GM21576 (cell line): Measurements from ENCODE around the gene TBX18.

Experiments
- ATAC-seq: cut with Tn5 transposase; IDR thresholded peaks from one replicate; pipeline ENCODE4 v1.9.1; 2021; ENCODE audit warnings: mild to moderate bottlenecking, moderate library complexity; ENCODE audit not compliant: unreplicated experiment

Gene TBX18

DNA sequence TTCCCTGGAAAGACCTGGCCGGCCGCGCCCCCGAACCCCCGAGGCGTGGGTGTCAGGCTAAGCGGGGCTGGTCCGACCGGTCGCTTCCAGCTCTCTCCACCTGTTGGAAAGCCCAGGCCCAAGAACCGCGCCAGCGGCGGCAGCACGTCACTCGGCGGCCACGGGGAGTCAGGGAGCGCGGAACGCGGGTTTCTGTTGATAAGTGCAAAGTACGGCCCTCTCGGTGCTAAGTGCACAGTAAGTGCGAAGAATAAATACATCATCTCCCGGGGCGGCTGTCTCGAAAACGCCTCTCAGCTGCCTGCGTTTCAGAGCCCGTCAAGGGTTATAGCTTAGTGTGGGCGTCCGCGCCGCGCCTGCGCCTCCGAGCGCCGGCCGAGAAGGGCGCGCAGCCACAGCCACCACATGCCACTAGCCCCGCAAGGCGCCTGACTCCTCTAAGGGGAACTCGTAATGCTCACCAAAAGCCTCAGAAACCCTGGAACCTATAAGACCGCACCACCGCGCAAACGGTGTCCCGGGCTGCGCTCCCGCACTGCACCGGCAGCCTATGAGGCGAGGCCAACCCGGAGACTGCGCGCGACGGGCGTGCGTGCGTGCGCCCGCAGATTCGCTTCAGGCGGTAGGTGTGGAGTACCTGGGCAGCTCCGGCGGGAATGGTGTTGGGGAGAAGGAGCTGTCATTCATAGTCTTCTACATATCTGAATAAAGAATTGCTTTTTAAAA, 9.2 kb upstream of the TBX18 start:
- ATAC-seq = no peak

DNA sequence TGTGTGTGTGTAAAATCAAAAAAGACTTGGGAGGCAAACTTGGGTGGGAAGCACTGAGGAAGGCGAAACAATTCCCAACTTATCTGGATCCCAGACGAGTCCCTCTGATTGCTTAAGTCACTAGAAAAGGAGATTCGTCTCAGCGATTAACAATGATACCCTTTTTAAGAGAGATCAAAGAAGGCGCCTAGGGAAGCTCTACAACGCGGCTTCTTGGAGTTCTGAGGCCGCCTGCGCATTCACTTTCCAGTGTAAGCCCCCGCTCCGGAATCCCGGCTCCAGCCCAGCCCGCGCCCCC, 8.7 kb upstream of the TBX18 start:
- no peak for ATAC-seq

DNA sequence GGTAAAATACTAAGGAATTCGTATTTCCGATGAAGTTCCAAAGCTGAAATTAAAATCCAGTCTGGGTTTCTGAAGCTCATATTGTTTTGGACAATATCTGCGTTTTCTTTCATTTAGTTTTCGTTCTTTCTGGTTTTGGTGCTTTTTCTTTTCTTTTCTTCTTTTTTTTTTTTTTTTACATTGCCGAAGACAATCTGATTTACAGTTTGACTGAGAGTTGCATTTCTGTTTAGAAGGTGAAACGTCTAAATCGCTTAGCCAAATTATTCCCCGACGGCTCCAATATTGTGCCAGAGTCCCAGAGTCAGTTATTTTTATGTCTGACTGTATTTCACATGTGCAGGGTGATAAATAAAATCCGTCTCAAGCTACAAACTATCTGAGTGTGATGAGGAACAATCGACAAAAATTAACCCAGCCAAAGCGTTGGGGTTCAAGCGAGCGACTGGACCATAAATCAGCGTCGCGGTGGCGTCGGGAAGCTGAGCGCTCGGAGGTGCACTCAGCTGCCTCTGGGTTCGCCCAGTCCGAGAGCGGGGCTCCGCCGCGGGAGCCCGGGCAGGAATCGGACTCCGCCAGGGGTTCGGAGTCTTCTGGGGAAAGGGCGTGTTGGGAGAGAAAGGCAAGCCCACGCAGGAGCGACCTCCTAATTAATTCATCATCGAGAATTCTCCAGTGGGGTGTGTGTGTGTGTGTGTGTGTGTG, 8.2 kb upstream of the TBX18 start:
- ATAC-seq = no peak

DNA sequence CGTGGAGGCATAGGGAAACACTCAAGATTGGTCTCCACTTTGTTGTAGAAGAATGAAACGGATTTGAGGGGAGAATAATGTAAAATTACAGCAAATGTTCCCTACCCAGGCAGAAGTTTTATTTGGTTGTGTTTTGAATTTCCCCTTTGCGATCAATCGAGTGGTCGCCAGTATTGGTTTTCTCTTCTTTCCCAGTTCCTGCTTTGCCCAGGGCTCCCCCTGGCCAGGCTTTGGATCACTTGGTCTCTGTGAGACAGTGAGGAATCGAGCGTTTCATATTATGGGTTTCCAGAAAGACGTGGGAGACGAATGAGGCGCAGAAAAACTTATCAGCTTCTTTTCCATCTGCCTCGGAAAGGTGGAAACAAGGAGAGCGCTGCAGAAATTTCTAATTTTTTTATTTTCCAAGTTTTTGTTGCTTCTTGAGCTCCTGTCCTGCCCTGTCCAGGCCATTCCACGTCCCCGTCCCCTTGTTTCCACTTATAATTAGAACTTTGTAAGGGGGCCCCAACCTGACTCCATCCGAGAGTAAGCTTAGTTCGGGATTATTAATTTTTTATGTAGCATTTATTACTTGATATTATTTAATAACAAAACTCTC, 7.5 kb upstream of the TBX18 start:
- ATAC-seq = no peak

DNA sequence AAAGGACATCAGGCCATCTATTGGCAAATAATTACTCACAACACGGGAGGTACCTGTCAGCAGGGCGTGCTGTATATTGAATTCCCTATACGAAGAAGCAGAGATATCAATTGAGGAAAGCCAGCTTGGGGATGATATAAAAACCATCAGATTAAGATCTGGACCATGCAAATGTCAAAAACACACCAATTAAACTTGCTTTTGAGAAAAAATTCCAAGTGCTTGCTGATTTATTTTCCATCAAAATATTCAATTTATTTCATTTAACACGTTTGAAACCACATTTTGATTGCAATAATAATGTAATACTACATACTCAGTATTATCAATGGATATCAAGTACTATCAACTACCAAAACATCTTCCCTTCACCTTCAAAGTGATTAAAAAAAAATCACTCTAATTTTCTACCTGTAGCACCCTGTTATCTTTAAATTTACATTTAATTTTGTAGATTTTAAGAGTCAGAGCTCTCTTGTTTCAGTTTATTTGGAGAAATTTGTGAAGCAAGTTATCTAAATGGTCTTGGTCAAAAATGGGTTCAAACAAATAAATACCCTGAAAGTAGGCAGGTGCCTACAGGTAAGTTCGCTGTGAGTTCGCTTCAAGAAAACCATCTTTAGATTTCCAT, 6.8 kb upstream of the TBX18 start:
- ATAC-seq = no peak

DNA sequence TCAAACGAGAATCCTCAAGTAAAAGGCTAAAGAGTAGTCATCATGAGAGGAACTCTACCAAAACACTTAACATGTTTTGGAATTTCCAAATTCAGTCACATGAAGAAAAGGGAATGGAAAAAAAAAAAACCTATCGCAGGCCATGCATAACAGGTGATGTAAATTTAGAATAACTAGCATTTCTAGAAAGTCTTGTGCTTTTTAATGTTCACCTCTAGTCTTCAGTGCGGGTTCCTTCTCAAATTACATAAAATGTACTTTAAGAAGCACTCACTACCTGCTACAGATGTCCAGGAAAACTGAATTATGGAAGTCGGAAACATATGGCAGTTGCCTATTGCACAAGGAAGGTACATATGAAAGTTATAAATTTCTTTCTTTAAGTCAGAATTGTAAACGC, 6.1 kb upstream of the TBX18 start:
- no peak for ATAC-seq

DNA sequence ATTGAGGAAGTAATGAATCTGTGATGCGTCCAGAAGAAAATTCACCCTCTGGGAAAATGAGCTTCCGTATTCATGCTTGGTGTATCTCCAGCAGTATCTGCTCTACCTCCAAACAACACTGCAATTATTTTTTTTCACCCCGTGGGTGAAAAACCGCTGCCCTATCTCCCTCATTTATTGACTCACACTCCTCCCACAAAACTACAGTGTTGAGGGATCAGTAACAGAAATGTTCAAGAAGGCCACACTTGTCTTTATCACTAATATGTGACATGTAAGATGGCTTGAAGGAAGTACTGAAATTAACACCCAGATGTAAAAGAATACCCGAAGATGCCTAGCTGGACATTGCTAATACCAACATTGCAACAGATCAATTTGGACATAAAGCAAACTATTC, 4.9 kb upstream of the TBX18 start:
- ATAC-seq = no peak

DNA sequence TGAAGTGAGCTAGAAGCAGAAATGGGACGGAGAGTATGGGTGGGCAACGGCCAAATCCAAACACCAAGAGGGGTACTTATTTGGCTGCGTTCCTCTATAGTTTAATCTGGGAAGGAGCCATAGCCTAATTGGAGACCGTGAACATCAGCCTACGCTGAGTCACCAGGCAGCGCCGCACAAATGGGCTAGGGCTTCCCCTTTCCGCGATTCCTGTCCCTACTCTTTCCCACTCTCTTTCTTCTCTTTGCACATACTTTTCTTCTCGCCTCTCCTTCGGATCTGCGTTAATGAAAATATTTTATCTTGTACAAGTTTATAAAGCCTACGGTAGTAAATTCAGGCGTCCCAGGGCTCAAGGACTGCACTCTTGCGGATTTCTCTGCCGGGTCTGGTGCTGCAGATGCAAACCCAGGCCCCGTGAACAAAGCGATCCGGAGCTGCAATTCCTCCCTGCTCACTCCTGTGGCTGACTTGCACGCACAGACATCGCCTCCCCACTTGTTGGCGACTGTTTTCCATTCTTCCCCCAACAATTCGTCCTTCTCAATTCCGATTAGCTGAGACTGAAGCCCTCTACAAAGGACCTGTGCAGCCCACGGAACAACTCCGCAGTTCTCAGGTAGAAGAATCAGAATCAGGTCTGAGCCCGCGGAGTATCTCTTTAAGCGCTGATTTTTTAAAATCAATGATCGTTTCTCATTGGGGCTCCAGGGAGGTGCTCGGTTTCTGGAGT, 4.2 kb upstream of the TBX18 start:
- no peak for ATAC-seq

DNA sequence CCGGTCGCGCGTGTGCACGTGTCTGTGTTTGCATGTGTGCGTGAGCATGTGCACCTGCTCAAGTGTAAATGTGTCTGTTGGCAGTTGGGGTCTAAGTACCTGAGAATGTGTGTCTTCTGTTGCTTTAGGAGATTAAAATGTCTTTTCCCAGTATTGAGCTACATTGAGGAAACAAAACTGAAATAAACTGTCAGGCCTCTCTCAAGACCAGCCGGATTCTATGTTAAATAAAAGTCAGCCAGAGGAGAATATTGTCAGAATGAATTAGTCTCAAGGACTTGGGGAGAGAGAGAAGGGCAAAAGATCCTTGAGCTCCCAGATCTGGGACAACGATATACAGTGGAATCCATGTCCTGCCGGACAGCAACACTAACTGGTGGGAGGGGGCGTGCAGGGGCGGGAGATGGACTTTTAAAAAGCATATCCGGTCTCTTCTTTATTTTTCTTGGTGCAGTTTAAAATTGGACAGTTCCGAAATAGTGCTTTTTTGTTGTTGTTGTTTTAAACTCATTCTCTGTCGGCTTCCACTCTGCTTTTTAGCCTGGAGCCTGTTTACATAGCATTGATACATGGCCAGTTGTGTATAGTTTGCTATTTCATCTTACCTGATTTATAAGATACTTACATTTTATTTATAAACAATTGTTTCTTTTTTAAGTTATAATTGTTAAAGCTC, 3.3 kb upstream of the TBX18 start:
- no peak for ATAC-seq

DNA sequence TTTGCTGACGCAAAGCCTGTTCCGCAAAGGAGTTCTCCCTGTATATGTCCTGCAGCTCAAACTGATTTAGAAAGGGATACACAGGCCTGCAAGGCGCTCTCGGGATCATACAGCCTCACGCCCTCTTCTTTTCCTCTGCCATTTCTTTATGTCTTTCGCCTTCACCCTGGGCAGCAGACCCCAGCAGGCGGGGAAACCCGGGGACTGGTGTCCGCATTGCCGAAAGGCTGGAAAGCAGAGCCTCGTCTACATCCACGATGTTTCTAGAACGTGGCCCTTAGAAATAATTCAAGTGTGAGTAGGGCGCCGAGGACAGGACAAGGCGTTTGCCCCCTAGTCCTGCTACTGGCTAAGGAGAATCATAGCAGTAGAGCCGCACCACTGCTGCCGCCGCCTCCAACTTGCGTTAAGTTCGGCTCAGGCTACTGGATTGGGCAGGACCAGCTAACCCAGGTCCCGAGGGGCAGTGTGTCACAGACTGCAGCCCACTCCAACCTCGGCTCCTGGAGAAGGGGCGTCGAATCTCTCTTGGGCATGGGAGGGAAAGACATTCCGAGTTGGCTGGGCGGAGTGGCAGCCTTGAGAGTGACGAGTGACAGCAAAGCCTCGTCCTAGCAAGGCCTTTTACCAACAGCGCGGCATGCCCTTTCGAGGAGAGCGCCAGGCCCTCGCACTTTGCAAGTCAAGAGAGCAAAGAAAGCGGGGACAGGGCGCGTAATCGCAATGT, 2.6 kb upstream of the TBX18 start:
- ATAC-seq = no peak

DNA sequence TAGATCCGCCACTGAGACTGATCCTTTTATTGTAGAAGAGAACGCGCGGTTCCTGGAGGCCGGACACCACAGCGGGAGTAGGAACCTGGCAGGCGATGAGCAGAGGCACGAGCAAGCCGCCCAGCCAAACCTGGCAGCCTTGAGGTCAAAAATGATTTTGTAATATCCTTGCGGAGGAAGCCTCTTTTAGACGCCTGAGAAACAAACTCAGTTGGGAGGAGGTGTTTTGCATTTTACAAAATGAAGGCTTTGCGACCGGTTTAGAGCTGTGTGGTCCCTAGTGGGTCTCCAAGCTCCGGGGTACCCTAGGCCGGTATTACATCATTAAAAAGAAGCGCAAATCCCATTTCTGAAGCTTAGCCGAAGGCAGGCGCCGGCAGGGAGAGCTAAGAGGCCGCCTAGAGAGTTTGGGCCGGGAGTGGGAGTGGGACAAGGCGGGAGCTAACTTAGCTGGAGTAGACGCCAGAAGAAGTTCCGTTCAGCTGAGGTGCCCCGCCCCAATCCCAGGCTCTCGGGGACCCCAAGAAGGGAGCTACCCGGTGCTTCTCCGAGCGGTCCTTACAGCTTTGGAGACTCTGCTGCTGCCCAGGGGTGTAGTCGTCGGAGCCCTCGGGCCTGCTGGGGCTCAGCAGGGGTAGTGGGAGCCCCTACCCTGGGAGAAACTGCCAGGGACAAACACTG, 1.9 kb upstream of the TBX18 start:
- ATAC-seq = no peak

DNA sequence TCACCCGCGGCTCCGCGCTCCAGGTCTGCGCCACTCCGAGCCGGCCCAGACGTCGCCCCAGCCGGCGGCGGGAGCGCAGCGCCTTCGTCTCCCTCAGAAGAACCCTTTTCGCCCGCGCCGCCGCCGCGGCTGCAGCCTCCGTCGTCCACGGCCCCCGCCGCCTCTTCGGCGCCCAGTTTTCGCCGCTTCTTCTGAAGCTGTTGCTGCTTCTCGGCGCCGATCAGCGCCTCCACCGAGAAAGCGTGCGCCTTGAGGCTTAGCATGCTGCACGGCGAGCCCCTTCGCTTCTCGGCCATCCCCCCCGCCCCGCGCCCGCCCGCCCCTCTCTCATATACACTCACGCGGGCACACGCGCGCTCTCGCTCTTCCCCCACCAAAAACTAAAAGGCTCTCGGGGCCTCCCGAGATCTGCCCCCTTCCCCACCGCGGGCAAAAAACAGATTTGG, 489 bp downstream of the TBX18 start:
- ATAC-seq = no peak

DNA sequence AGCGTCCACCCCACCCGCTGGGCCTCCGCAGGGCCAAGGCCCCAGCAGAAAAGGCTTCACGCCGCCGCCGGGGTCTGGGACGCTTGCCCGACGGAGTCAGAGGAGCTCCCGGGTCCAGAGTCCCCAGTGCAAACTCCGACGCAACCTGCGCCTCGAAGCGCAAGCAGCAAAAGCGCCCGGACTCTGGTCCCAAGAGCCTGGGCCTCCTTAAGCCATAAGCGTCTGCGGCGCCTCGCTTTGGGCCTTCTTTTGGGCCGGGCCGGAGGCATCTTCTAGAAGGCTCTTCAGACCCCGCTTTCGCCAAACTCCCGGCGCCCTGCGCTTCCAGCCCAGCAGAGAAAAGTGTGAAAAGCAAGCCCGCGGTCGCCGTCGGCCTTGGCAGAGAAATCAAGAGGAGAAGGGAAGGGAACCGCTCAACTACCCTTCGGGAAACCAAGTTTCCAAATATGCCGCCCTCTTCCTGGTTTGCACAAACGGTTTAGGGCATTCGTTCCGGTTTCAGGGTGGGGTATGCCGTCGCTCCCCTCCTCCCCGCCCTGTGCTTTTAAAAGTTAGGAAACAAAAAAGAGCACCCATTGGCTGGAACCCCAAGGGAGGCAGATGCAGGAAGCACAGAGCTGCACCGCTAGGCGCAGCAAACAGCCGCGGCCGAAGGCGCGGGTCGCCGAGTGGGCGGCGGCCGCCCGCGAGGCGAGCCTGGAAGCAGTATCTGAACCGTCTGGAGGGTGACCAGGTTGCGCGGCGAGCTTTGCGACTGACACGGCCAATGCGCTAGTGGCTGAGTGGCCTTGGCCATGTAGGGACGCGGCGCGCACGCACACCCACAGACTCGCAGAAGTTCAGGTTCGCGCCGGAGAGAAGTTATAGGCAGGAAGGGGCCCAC, 1.2 kb downstream of the TBX18 start:
- ATAC-seq = no peak

DNA sequence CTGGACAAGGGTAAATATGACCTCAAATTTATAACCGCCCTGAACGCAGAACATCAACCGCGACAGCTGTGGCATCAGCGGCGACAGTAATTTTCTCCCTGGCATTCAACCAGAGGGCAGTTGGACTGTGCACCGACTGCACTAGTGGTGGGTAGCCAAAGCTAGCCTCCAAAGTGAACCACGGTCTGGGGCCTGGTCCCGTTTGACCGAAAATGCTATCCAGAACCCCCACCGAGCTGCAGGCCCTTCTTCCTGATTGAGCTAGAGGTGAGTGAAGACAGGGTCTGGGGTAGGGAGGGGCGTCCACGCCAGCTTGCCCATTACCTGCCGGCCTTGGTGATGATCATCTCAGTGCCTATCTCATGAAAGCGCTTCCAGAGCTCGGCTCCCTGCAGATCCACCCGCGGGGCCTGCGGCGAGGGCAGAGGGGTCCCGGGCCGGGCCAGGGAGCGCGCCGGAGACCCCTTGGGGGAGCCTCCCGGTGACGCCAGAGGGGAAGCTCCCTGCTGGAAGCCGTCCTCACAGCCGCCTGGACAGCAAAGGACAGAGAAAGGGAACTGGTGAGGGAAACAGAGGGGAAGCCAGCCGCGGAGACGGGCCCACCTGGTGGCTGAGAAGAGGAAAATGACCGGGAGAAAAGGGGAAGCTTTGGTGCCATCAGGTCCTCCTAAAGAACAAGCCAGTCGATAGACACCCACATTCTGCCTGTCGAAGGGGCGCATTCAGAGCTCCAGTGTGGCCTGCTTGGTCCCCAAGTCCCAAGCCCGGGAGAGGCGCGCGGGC, 2.0 kb downstream of the TBX18 start:
- ATAC-seq = no peak

DNA sequence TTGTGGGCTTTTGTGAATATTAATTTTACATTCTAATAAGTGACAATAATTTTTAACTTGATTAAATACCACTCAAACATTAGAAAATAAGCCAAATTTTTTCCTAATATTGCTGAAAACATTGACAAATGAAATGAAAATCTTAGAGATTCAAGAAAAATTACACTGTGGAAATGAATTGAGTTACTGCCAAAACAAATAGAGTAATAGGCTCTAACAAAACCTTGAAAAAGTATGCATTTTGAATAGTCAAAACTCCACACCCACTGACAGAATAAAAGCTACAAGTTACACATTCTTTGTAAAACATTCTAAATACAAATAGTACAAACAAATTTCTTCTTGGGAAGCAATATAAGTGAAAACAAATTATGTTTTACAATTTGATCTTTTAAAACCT, 5.9 kb downstream of the TBX18 start:
- ATAC-seq = no peak

DNA sequence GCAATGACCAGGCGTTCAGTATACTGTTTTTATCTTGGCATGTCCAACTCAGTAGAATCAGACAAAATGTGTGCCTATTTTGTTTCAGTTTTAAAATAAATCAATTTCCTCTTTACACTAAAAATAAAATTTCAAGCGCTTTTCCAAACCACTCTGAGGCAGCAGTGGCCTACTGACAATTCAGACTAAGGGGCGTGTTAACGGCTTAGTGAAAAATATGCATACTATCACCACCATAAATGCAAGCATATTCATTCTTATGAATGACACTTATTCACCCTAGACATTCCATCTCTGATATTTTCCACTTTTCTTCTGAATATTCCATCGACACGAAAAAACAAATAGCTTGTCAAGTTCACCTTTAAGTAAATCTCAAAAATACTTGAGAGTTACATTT, 7.5 kb downstream of the TBX18 start:
- no peak for ATAC-seq

DNA sequence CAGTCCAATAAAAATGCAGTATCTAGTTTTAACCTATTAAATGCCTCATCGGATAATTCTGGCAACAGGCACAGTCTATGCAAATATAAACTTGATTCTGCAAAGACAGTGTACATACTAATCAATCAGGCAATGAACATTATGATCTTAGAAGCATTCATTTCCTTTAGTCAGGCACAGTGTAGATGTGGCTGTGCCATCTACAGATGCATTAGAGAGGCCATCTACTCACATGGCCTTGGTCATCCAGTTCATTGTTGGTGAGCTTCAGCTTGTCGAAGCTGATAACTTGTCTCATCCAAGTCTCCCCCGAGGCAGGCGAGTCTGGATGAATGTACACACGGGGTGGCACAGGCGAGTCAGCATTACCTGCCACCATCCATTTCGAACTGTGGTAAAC, 7.9 kb downstream of the TBX18 start:
- no peak for ATAC-seq

DNA sequence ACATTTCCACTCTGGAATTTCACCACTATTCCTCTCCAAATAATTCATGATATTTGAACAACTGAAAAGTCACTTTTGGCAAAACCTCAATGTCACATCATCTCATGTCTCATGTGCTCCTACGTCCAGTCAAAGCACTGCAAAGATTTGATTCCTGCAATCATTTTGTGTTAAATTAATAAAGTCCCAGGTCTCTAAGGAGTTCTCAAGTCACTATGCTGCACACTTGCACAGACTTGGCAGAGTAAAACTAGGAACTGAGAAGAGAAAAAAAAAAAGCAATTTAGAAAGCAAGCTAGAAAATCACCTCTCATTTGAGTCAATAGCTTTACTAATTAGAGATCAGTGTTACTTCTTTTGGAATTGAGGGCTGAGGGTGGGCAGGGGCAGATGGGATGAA, 11.2 kb downstream of the TBX18 start:
- no peak for ATAC-seq
